ENCODE data around the gene CST9. TPM values are rescaled to one million over a fixed set of nuclear protein-coding genes. Genes with fewer than 3 reads are reported as not detected.

Gene CST9
- total RNA-seq, 4 donors from 2014 or later: 0.28 TPM; not detected in 3

DNA sequence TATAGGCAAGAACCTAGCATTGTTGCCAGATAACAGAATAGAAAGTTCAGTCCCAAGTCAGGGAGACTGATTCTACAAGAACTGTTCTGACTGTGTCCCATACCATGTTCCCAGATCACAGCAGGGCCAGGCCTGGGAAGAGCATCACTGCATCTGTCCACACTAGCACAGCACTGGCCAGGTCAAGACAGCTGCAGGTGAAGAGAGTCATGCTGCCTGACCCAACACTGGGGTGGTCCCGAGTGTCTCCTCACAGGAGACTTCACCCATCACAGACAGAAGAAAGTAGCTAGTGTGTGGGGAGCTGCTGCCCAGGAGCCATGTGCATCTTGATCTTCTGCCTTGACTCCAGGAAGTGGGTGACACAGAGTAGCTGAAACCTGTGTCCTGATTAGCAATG lies 36.1 kb downstream of the CST9 start:
- TF ChIP-seq, protein P1, sequence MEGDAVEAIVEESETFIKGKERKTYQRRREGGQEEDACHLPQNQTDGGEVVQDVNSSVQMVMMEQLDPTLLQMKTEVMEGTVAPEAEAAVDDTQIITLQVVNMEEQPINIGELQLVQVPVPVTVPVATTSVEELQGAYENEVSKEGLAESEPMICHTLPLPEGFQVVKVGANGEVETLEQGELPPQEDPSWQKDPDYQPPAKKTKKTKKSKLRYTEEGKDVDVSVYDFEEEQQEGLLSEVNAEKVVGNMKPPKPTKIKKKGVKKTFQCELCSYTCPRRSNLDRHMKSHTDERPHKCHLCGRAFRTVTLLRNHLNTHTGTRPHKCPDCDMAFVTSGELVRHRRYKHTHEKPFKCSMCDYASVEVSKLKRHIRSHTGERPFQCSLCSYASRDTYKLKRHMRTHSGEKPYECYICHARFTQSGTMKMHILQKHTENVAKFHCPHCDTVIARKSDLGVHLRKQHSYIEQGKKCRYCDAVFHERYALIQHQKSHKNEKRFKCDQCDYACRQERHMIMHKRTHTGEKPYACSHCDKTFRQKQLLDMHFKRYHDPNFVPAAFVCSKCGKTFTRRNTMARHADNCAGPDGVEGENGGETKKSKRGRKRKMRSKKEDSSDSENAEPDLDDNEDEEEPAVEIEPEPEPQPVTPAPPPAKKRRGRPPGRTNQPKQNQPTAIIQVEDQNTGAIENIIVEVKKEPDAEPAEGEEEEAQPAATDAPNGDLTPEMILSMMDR (IDR thresholded peaks at IDR 0.05): no peak
- DNase-seq (ENCODE audit: low spot score) (no peak), ATAC-seq (ENCODE audit: low FRiP score) (no peak)

DNA sequence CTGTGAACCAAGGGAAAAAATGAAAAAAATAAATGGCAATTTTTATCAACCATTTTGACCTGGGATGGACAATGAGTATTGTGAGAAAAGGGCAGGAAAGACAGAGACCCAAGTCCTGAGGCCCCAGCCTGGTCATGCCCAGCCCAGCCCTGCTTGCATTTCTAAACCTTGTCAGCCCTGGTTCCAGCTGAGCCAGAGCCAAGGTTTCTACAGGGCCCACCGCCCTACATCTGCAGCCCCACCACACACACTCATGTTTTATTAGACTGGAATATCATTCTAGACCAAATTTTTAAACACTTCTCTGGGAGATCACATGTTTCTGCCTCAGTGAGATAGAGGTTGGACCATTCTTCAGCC lies 36.8 kb downstream of the CST9 start:
- TF ChIP-seq, protein P1 (IDR thresholded peaks at IDR 0.05): no peak
- ATAC-seq (ENCODE audit: low FRiP score) (no peak), DNase-seq (ENCODE audit: low spot score) (no peak)

DNA sequence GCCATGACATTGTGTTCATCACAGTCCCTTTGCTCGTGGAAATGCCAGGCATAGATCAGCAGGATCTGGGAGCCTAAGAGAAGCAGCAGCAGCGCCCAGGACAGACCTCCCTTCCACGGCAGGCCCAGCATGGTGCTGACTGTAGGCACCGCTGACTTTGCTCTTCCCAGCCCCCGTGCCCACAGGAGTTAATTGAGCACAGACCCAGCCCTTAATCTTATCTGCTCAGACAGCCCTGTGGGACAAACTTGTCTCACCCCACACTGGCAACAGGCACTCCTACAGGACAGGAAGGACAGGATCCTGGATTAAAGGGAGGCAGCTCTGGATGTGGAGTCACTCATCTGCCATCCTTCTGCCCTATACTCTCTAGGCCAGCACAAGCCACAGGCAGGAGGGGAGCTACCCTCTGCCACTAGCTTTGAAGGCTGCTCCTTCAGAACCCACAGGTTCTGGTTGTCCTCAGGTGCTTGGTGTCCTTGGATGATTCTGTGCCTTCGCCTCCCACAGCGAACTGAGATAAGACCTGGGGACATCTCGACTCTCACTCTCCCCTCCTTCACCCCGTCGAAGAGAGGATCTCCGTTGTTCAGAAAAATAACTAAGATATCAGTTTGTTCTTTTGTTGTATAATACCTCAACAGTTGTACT lies 37.3 kb downstream of the CST9 start, which contains the start of gene CST9L:
CST9L (minus strand) TSS at position 165 of the 651 bp plus-strand sequence; CDS start at position 131, 34 bp downstream.
- TF ChIP-seq, protein P1 (IDR thresholded peaks at IDR 0.05): no peak
- no peak for DNase-seq (ENCODE audit: low spot score)
- ATAC-seq (ENCODE audit: low FRiP score): no peak

DNA sequence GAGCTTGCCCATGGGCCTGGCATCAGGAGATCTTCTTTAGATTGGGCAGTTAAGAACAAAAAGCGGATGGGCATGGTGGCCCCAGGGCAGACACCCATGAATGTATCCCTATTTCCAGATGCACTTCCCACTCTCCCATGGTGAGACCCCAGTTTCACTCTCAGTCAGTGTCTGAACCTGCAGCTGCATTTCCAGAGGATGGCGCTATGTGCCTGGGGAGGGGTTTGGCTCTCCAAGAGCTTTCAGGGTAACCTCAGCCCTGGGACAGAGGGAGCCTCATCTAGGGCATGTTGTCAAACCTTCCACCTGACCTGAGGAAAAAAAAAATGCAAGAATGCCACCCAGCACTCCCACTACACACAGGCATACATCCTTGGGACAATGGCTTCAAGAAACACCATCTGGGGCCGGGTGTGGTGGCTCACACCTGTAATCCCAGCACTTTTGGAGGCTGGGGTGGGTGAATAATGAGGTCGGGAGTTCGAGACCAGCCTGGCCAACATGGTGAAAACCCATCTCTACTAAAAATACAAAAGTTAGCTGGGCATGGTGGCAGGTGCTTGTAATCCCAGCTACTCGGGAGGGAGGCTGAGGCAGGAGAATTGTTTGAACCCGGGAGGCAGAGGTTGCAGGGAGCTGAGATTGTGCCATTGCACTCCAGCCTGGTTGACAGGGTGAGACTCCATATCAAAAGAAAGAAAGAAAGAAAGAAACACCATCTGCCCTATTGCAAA lies 39.4 kb downstream of the CST9 start:
- TF ChIP-seq, protein P1 (IDR thresholded peaks at IDR 0.05): no peak
- DNase-seq (ENCODE audit: low spot score): no peak

DNA sequence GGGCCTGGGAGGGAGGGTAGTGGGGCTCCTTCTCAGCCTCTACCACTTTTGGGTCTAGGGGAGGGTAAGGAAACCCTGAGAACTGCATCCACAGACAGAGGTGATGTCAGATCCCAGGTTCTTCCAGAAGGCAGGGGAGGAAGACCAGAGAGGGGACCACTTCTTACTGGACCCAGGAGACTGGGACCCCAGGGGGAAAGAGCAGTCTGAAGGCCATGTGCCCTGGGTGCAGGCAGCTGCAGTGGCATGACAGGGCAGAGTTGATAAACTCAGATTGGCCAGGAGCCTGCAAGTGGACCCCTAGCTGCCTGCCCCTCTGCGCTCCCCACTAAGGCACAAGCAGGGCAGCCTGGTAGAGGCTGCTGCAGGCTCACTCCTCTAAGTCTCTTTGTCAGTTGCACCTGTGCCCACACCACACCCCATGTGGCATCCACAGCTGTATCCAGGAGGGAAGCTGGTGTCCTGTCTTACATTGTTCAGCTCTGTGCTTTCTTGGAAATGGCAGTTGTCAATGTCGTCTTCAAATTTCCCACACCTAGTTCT lies 40.1 kb downstream of the CST9 start:
- TF ChIP-seq, protein P1 (IDR thresholded peaks at IDR 0.05): no peak
- DNase-seq (ENCODE audit: low spot score): no peak
- ATAC-seq (ENCODE audit: low FRiP score): no peak

More for the DNA sequence above, 39.4 kb downstream of the CST9 start:
- no peak for ATAC-seq (ENCODE audit: low FRiP score)

DNA sequence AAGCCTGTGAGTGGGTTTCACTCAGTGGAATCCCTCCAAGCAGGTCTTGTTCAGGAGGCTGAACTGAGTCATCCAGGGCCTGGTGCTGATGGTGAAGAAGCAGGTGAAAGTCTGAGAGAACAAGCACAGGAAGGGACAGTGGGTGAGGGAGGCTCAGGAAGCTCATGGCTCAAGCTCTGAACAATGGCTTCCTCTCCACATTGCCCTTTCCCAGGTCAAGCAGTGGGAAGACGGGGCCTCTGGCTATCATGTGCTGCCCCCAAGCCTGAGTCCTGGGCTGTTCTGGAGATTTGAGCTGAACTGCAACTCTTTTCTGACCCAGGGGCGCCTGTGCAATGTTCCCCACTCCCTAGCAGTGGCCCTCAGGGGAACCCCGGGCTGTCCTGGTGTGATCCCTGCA lies 40.8 kb downstream of the CST9 start:
- DNase-seq (ENCODE audit: low spot score) (no peak), ATAC-seq (ENCODE audit: low FRiP score) (no peak)
- TF ChIP-seq, protein P1 (IDR thresholded peaks at IDR 0.05): no peak

Data from omental fat pad (tissue), 4 donors.